Vagina (tissue), 2 donors: ENCODE measurements around the gene ST8SIA1.
"Not testable (repeated sequence)": the region's sequence is repeated elsewhere in the genome, so short reads cannot be mapped to it uniquely, and the experiment has no call there.

Source experiments
- POLR2A ChIP-seq, 2 donors: fragments of 450-650 bp; IDR thresholded peaks; one replicate each; pipeline ENCODE4 v1.6.1; 2017; ENCODE audit warnings: antibody characterized with exemption in 2 of 2, mild to moderate bottlenecking in 2 of 2, moderate library complexity in 2 of 2
- POLR2AphosphoS5 ChIP-seq, 2 donors: sonication (generic); formaldehyde crosslinking; IDR thresholded peaks; one replicate each; pipeline ENCODE4 v1.9.0; 2017; ENCODE audit warnings: antibody characterized with exemption in 2 of 2, mild to moderate bottlenecking in 2 of 2, low read depth in 1 of 2; ENCODE audit not compliant: insufficient read depth in 1 of 2
- TF ChIP-seq, protein P1 (sequence below), 3 experiments: fragments of 450-650 bp in 2 of 3; fragments of 200-600 bp in 1 of 3; sonication (generic) in 1 of 3; IDR thresholded peaks; one replicate each; pipeline ENCODE4 v1.5.1; 2017 to 2019; ENCODE audit warnings: antibody characterized with exemption in 3 of 3, mild to moderate bottlenecking in 2 of 3, moderate library complexity in 2 of 3

- not testable (repeated sequence) for TF ChIP-seq POLR2AphosphoS5 (IDR thresholded peaks at IDR 0.05; ENCODE audit: insufficient read depth in 1 of 2, low read depth in 1 of 2); POLR2A (IDR thresholded peaks at IDR 0.05)
- TF ChIP-seq, protein P1, sequence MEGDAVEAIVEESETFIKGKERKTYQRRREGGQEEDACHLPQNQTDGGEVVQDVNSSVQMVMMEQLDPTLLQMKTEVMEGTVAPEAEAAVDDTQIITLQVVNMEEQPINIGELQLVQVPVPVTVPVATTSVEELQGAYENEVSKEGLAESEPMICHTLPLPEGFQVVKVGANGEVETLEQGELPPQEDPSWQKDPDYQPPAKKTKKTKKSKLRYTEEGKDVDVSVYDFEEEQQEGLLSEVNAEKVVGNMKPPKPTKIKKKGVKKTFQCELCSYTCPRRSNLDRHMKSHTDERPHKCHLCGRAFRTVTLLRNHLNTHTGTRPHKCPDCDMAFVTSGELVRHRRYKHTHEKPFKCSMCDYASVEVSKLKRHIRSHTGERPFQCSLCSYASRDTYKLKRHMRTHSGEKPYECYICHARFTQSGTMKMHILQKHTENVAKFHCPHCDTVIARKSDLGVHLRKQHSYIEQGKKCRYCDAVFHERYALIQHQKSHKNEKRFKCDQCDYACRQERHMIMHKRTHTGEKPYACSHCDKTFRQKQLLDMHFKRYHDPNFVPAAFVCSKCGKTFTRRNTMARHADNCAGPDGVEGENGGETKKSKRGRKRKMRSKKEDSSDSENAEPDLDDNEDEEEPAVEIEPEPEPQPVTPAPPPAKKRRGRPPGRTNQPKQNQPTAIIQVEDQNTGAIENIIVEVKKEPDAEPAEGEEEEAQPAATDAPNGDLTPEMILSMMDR (IDR thresholded peaks at IDR 0.05), result not testable (repeated sequence)
Measured at GRCh38 chr12:22149286-22149685, 185.2 kb downstream of the ST8SIA1 start.
